ENCODE measurements around the gene CDK18. TPM values are rescaled to one million over a fixed set of nuclear protein-coding genes. Genes with fewer than 3 reads are reported as not detected.

The CDK18 gene
- total RNA-seq, 1 experiment from 2014 or later, result 0.05 TPM

GRCh38 chr1:205536759-205537361, 32.4 kb downstream of the CDK18 start:
- Histone ChIP-seq H3K4me3 (no peak overlapping the region), H3K4me1 (replicated peaks) (peaks cover 5% of the 10 kb centered on the region; the same call in 1 of the 2 replicates), H3K9me3 (replicated peaks) (no peaks in the 10 kb centered on the region), H3K27me3 (replicated peaks) (no peaks in the 10 kb centered on the region), H3K27ac (no peak overlapping the region), H3K36me3 (no peaks in the 10 kb centered on the region)
- peak in 1 of 2 experiments; percentile 18 for DNase-seq (ENCODE audit: low read depth in 1 of 2, low spot score in 2 of 2)

GRCh38 chr1:205537386-205538018, 33.0 kb downstream of the CDK18 start:
- H3K9me3 ChIP-seq (replicated peaks), result no peaks in the 10 kb centered on the region
- H3K4me1 ChIP-seq (replicated peaks), result peaks cover 5% of the 10 kb centered on the region; the same call in 1 of the 2 replicates
- DNase-seq (ENCODE audit: low read depth in 1 of 2, low spot score in 2 of 2), result peak in 1 of 2 experiments; percentile 18

GRCh38 chr1:205538235-205538840, 33.9 kb downstream of the CDK18 start:
- Histone ChIP-seq H3K4me1 (replicated peaks) (peaks cover 5% of the 10 kb centered on the region; the same call in 1 of the 2 replicates), H3K27me3 (replicated peaks) (no peaks in the 10 kb centered on the region), H3K9me3 (replicated peaks) (no peaks in the 10 kb centered on the region), H3K4me3 (no peak overlapping the region), H3K27ac (no peak overlapping the region), H3K36me3 (no peaks in the 10 kb centered on the region)
- DNase-seq (ENCODE audit: low read depth in 1 of 2, low spot score in 2 of 2), result peak in 1 of 2 experiments; percentile 15

More at GRCh38 chr1:205537386-205538018, 33.0 kb downstream of the CDK18 start:
- Histone ChIP-seq H3K36me3 (no peaks in the 10 kb centered on the region), H3K27ac (no peak overlapping the region), H3K4me3 (no peak overlapping the region), H3K27me3 (replicated peaks) (no peaks in the 10 kb centered on the region)

- H3K27ac ChIP-seq, result no peak overlapping the region
- H3K9me3 ChIP-seq (replicated peaks), result no peaks in the 10 kb centered on the region
- peaks cover 14% of the 10 kb centered on the region for H3K4me1 ChIP-seq (replicated peaks)
- H3K4me3 ChIP-seq, result no peak overlapping the region
- peak in 1 of 2 experiments; percentile 33 for DNase-seq (ENCODE audit: low read depth in 1 of 2, low spot score in 2 of 2)
- H3K27me3 ChIP-seq (replicated peaks), result no peaks in the 10 kb centered on the region
- no peaks in the 10 kb centered on the region for H3K36me3 ChIP-seq
Measured at GRCh38 chr1:205541161-205541886, 36.9 kb downstream of the CDK18 start.

GRCh38 chr1:205542367-205542766, 37.9 kb downstream of the CDK18 start:
- Histone ChIP-seq H3K27ac (no peak overlapping the region), H3K36me3 (no peaks in the 10 kb centered on the region), H3K4me3 (no peak overlapping the region), H3K27me3 (replicated peaks) (no peaks in the 10 kb centered on the region; the same call in 1 of the 2 replicates), H3K9me3 (replicated peaks) (no peaks in the 10 kb centered on the region), H3K4me1 (replicated peaks) (peaks cover 9% of the 10 kb centered on the region)
- DNase-seq (ENCODE audit: low read depth in 1 of 2, low spot score in 2 of 2), result peak in 1 of 2 experiments; percentile 35

- Histone ChIP-seq H3K36me3 (no peaks in the 10 kb centered on the region), H3K27ac (peak overlapping the region; percentile 70), H3K4me1 (replicated peaks) (peaks cover 9% of the 10 kb centered on the region), H3K27me3 (replicated peaks) (peaks cover 2% of the 10 kb centered on the region), H3K4me3 (peak overlapping the region; percentile 21), H3K9me3 (replicated peaks) (no peaks in the 10 kb centered on the region)
- DNase-seq (ENCODE audit: low read depth in 1 of 2, low spot score in 2 of 2), result peak; percentile 67 to 81
Measured at GRCh38 chr1:205543351-205544301, 39.2 kb downstream of the CDK18 start.

- Histone ChIP-seq H3K4me3 (no peak overlapping the region), H3K36me3 (no peaks in the 10 kb centered on the region), H3K9me3 (replicated peaks) (no peaks in the 10 kb centered on the region), H3K27me3 (replicated peaks) (peaks cover 8% of the 10 kb centered on the region), H3K27ac (no peak overlapping the region), H3K4me1 (replicated peaks) (peaks cover 9% of the 10 kb centered on the region)
- DNase-seq (ENCODE audit: low read depth in 1 of 2, low spot score in 2 of 2), result peak in 1 of 2 experiments; percentile 31
Measured at GRCh38 chr1:205545001-205545919, 40.8 kb downstream of the CDK18 start.

- Histone ChIP-seq H3K9me3 (replicated peaks) (no peaks in the 10 kb centered on the region), H3K27me3 (replicated peaks) (peaks cover 8% of the 10 kb centered on the region), H3K4me1 (replicated peaks) (peaks cover 9% of the 10 kb centered on the region), H3K36me3 (no peaks in the 10 kb centered on the region), H3K4me3 (no peak overlapping the region), H3K27ac (no peak overlapping the region)
- peak in 1 of 2 experiments; percentile 28 for DNase-seq (ENCODE audit: low read depth in 1 of 2, low spot score in 2 of 2)
Measured at GRCh38 chr1:205545991-205546390, 41.5 kb downstream of the CDK18 start.

- no peaks in the 10 kb centered on the region for H3K36me3 ChIP-seq
- no peak overlapping the region for H3K4me3 ChIP-seq
- H3K9me3 ChIP-seq (replicated peaks), result no peaks in the 10 kb centered on the region
- peak in 1 of 2 experiments; percentile 5 for DNase-seq (ENCODE audit: low read depth in 1 of 2, low spot score in 2 of 2)
- peaks cover 9% of the 10 kb centered on the region for H3K4me1 ChIP-seq (replicated peaks)
- H3K27me3 ChIP-seq (replicated peaks), result peaks cover 8% of the 10 kb centered on the region
- no peak overlapping the region for H3K27ac ChIP-seq
Measured at GRCh38 chr1:205546541-205546940, 42.1 kb downstream of the CDK18 start.

- Histone ChIP-seq H3K36me3 (no peaks in the 10 kb centered on the region), H3K4me3 (no peak overlapping the region), H3K4me1 (replicated peaks) (peaks cover 9% of the 10 kb centered on the region), H3K27me3 (replicated peaks) (peaks cover 12% of the 10 kb centered on the region), H3K9me3 (replicated peaks) (no peaks in the 10 kb centered on the region), H3K27ac (no peak overlapping the region)
- peak in 1 of 2 experiments; percentile 34 for DNase-seq (ENCODE audit: low read depth in 1 of 2, low spot score in 2 of 2)
Measured at GRCh38 chr1:205547936-205548827, 43.7 kb downstream of the CDK18 start.

- Histone ChIP-seq H3K27ac (no peak overlapping the region), H3K36me3 (no peaks in the 10 kb centered on the region), H3K4me3 (no peak overlapping the region), H3K27me3 (replicated peaks) (peaks cover 6% of the 10 kb centered on the region; the same call in 1 of the 2 replicates), H3K9me3 (replicated peaks) (peaks cover 6% of the 10 kb centered on the region; the same call in 1 of the 2 replicates), H3K4me1 (replicated peaks) (no peaks in the 10 kb centered on the region)
- DNase-seq (ENCODE audit: low read depth in 1 of 2, low spot score in 2 of 2), result no peak
Measured at GRCh38 chr1:205554026-205554811, 49.8 kb downstream of the CDK18 start.
